Measurements from ENCODE around the gene TNIP1.

TNIP1 gene

DNA sequence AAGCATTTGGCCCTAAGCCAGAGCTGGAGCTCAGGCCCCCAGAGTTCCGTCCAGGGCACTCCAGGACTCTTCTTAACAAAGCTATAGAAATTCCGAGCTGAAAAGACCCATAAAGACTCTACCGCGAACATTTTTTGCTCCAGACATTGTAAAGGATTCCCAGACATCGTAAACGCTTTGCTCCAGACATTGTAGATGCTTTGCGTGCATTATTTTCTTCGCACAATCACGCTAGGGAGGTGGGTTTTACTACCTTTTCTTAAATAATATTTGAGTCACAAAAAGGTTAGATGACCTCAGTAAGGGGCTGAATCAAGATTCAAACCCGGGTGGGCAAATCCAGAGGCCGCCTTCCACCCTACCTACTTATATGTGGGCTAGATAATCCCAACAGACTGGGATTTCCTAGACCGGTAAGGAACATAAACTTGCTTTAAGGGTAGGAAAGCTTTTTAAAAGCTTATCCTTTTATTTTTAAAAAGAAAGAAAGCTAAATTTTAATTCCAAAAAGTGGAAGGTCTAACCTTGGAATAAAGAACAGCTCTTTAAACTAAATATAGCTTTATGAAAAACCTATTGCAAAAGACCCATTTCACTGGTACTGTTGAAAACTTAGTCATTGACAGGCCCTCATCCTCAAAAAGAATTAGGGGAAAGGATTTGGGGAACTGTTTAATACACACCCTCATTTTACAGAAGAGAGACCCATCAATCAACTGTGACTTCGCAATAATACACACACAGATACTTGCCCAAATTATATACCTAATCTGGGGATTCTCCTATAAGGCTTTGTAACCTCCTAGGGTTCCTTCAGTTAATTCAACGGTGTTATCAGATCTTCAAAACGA lies 822 bp upstream of the TNIP1 start:
- Mint-ChIP-seq H3K4me3 (peak overlapping the region; percentile 89 to 91), H3K9me3 (no peaks in the 10 kb centered on the region), H3K27ac (peak overlapping the region; percentile 66 to 92), H3K27me3 (no peaks in the 10 kb centered on the region), H3K4me1 (peaks cover 81% of the 10 kb centered on the region)
- DNase-seq (no peak), ATAC-seq (no peak)

DNA sequence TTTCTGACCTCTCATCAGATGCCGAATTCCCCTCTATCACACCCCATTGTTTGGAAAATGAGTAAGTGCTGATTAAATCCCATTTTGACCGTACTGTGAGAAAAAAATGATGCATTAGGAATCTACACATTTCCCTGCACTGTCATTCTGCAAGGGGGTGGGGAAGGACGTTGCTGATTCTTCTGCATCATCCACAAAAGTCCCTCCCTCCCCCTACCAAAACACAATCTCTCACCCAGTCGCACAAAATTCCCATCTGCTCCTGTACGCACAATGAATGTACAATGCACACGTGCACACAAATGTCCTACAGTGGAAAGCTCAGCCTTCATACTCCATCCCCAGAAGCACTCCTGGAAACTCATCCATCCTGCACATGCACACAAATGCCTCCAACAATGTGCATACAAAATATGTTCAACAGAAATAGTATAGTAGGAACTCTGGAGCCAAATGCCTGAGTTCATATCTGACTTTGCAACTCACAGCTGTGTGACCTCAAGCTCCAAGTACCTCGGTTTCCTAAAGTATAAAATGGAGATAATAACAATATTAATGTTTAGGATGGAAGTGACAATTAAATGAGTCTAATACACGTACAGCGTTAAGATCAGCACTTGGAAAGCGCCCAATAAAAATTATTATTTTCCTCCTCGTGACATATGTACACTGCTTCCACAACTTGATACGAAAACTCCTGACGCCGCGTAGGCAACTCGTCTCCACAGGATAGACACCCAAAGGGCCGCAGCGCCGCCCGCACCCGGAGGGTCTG lies 809 bp downstream of the TNIP1 start:
- Mint-ChIP-seq H3K4me1 (peaks cover 81% of the 10 kb centered on the region), H3K27ac (peak overlapping the region; percentile 52 to 60), H3K27me3 (no peaks in the 10 kb centered on the region), H3K9me3 (no peaks in the 10 kb centered on the region), H3K4me3 (peak overlapping the region; percentile 89 to 91)
- no peak for DNase-seq
- ATAC-seq, result no peak

DNA sequence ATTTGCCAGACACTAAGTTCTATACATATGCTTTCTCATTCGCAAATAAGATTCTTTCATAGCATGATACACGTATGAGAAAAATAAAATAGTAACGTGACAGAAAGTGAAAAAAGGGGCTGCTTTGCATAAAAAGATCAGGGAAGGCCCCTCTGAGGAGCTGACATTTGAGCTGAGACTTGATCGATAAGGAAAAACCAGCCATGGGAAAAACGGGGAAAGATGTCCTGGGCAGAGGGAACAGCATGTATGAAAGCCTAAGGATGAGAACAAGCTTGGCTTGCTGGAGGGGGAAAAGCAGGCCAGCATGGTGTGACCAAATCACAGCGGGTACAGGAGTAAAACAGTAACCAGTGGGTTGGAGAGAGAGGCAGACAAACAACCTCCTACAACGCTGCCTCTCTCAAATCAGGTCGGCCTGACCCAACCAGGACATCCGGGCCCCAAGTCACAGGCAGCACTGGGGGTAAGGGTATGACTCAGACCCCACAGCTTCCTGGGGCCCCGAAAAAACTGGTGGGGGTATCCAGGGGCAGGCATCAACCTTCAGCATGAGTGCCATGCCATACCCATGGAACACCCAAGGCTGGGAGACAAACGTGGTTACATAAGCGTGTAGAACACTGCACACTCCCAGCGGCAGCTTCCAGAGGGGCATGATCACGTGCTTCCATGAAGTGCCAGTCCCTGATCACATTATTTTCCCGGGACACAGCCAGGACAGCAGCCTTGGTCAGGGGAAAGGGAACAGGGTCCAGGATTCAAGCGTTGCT lies 2.2 kb downstream of the TNIP1 start:
- peak overlapping the region; percentile 89 to 91 for H3K4me3 Mint-ChIP-seq
- ATAC-seq (peak; percentile 76), DNase-seq (peak; percentile 75 to 87)
- no peaks in the 10 kb centered on the region for H3K9me3 Mint-ChIP-seq
- H3K4me1 Mint-ChIP-seq, result peaks cover 77% of the 10 kb centered on the region
- H3K27ac Mint-ChIP-seq, result peak overlapping the region; percentile 9 to 85
- no peaks in the 10 kb centered on the region for H3K27me3 Mint-ChIP-seq

DNA sequence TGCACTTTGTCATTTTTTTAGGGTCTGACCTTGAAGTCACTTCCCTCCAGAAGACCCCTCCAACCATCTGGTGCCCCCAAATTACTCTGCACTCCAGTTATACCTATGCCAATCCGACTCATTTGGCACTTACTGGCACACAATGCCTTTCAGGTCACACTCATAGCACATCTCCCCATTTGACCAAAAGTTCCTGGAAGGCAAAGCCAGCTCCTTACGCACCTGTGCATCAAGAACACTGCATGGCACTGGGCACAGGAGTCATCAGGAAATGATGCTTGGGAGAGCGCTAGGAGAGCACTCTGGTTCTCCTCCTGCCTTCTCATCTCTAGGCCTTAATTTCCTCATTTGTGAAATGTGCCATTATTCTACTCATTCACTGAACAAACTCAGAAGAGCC lies 2.9 kb downstream of the TNIP1 start:
- Mint-ChIP-seq H3K27ac (peak overlapping the region; percentile 9 to 85), H3K27me3 (no peaks in the 10 kb centered on the region), H3K4me3 (peak overlapping the region; percentile 89 to 91), H3K4me1 (peaks cover 77% of the 10 kb centered on the region), H3K9me3 (no peaks in the 10 kb centered on the region)
- ATAC-seq (no peak), DNase-seq (no peak)

DNA sequence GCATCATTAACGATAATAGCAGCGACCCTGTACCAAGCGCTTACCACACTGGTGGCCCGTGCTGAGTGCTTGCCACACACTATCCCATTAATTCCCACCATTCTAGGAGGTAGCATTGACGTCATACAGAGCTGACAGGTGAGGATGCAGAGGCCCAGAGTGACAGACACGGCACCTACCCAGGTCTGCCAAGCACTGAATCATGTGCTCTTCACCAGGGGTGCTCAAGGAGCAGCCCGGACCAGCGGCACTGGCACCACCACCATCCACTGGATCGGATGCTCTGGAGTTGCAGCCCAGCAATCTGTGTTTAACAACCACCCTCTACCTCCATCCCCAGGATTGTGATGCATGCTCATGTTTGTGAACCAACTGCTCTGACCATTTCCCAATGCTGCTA lies 3.4 kb downstream of the TNIP1 start:
- Mint-ChIP-seq H3K9me3 (no peaks in the 10 kb centered on the region), H3K27ac (peak overlapping the region in 1 of 2 donors; percentile 31), H3K4me1 (peaks cover 77% of the 10 kb centered on the region), H3K27me3 (no peaks in the 10 kb centered on the region), H3K4me3 (peak overlapping the region; percentile 89 to 91)
- ATAC-seq (no peak), DNase-seq (no peak)

DNA sequence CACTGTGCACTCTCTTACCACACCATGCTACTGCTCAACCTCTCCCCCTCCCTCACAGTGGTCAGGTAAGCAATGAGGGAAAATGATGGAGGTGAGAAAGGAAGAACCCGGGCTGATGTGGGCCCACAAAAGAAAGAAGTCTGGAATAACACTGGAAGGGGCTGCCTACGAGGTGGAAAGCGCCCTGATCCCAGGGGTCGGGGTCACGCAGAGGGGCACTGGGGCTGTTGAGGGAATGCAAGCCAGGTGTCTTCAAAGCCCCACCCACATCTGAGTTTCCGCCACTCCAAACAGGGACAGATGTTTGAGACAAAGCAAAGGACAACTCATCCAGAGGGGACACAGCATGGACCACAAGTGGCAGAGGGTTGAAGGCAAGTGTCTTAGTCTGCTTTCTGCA lies 4.2 kb downstream of the TNIP1 start:
- Mint-ChIP-seq H3K27ac (peak overlapping the region; percentile 84), H3K4me3 (peak overlapping the region; percentile 89 to 91)

DNA sequence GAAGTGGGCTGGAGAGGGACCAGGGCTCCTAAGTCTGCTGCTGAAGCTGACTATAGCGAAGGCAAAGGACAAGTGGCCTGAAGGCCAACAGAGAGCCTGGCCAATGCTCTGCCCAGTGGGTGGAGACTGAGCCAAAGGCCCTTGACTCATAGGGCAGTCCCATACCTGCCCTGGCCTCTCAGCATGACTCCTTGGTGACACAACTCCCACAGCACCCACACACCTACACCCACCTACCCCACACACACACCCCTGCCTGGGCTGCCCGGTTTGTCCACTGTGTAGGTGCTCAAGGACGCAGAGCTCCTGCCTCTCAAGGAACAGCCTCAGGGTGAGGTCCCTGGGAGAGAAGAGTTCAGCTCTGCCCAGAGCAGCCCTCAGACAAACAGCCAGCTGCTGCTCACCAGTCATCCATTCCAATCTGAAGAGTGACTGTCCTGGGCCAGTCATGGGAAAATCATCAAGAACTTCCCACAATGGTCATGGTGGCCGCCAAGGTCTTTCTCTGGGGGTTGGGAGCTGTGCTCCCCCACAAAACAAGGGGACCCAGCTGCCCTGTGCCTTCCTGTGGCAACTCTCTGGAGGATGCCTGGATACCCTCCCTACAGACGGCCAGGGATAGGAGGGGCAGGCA lies 5.0 kb downstream of the TNIP1 start:
- H3K27ac Mint-ChIP-seq, result peak overlapping the region; percentile 84
- no peaks in the 10 kb centered on the region for H3K9me3 Mint-ChIP-seq
- no peak for DNase-seq
- peaks cover 89% of the 10 kb centered on the region for H3K4me1 Mint-ChIP-seq
- ATAC-seq, result no peak
- no peaks in the 10 kb centered on the region for H3K27me3 Mint-ChIP-seq
- H3K4me3 Mint-ChIP-seq, result peak overlapping the region; percentile 66 to 89

More for the DNA sequence above, 4.2 kb downstream of the TNIP1 start:
- no peaks in the 10 kb centered on the region for H3K9me3 Mint-ChIP-seq
- no peak for DNase-seq
- peaks cover 81% of the 10 kb centered on the region for H3K4me1 Mint-ChIP-seq
- no peaks in the 10 kb centered on the region for H3K27me3 Mint-ChIP-seq
- no peak for ATAC-seq

DNA sequence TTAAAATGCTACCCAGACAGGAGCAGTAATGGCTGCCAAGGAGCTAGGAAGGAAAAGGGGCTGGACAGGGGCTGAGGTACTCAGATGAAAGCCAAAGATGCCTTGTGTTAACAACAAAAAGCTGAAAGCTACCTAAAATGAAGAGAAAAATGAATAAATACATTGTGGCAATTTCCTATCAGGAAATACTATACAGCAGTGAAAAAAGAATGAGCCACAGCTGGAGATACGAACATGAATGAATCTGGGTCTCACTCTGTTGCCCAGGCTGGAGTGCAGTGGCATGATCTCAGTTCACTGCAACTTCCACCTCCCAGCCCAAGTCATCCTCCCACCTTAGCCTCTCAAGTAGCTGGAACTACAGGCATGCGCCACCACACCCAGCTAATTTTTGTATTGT lies 6.3 kb downstream of the TNIP1 start:
- no peak for DNase-seq
- Mint-ChIP-seq H3K4me1 (peaks cover 95% of the 10 kb centered on the region), H3K9me3 (no peaks in the 10 kb centered on the region), H3K27ac (no peak overlapping the region), H3K27me3 (no peaks in the 10 kb centered on the region), H3K4me3 (no peak overlapping the region)
- ATAC-seq, result no peak

DNA sequence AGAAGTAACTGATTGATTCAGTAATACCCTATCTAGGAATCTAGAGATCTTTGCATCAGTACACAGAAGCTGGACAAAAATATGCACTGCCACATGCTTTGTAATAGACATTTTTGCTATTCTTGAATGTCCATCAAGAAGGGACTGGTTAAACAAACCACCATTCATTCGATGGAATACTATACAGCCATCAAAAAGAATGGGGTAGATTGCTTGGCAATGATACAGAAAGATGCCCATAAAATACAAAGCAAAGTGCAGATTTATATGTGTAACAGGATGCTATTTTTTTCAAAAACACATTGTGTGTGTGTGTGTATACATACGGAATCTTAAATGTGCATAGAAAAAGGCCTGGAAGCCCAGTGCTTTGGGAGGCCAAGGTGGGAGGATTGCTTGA lies 7.6 kb downstream of the TNIP1 start:
- Mint-ChIP-seq H3K9me3 (no peaks in the 10 kb centered on the region), H3K4me1 (peaks cover 95% of the 10 kb centered on the region), H3K27me3 (no peaks in the 10 kb centered on the region), H3K27ac (no peak overlapping the region), H3K4me3 (no peak overlapping the region)
- no peak for ATAC-seq
- no peak for DNase-seq

DNA sequence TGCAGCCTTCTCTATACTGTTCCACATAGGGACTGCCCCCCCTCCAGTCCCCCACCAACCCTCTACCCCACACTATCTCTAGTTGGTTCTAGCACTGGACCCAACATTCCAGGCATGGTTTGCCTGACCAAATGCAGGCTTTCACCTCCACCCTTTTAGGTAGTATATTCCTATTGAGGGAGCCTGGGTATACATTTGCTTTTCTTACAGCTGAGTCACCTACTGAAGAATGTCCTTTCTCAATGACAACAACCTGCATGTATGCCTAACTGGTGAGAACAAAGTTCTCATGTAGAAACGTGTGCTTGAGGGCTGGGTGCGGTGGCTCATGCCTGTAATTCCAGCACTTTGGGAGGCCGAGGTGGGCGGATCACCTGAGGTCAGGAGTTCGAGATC lies 8.2 kb downstream of the TNIP1 start:
- Mint-ChIP-seq H3K9me3 (no peaks in the 10 kb centered on the region), H3K27ac (peak overlapping the region in 1 of 2 donors; percentile 95), H3K4me3 (no peak overlapping the region), H3K27me3 (no peaks in the 10 kb centered on the region), H3K4me1 (peaks cover 95% of the 10 kb centered on the region)
- DNase-seq, result no peak
- no peak for ATAC-seq

DNA sequence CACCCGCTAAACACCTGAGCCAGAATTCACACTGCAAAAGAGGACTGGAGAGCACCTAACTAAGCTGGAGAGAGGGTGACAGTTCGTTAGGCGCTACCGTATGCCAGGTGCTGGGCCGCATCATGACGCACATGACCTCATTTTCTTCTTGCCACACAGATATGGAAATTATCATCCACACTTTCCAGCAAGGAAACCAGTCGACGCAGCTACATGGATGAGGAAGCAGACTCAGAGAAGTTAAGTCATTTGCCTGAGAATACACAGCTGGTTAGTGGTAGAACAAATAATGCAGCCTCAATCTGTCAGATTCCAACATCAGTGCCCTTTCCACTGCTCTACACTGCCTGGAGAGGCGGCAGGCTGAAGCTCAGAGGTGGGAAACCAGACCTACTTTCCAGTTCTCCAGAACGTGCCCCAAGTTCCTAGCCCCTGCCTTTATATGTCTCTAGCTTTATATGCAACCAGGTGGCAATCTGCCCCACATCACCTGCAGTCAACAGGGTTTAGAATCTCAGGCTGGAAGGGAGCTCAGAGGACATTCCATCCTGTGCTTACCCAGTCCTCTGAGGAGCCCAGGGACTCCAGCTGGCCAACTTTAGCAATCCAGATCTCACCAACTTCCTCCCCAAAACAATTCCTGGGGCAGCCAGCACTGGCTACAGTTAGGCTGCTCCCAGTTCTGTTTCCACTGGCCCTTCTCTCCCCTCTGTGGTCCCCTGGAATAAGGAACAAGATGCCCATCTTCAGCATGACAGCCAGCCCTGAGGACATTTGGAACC lies 8.8 kb downstream of the TNIP1 start:
- H3K4me1 Mint-ChIP-seq, result peaks cover 95% of the 10 kb centered on the region
- no peaks in the 10 kb centered on the region for H3K27me3 Mint-ChIP-seq
- DNase-seq (no peak), ATAC-seq (no peak)
- no peaks in the 10 kb centered on the region for H3K9me3 Mint-ChIP-seq
- peak overlapping the region; percentile 89 to 95 for H3K27ac Mint-ChIP-seq
- no peak overlapping the region for H3K4me3 Mint-ChIP-seq

DNA sequence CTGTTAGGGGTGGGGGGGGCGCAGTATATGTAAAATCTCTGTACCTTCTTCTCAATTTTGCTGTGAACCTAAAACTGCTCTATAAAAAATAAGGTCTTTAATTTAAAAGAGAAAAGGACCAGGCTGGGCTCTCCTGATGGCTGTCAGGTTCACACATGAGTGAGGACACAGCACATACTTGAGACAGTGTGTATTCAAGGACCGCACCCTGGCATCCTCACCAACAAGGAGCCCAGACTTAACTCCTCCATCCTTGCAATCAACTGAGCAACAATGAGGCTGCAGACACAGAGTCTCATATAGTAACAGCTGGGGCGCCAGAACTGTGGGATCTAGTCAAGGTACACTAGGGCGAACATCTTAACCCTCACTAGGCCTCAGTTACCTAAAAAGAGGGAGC lies 9.8 kb downstream of the TNIP1 start:
- no peak for ATAC-seq
- no peaks in the 10 kb centered on the region for H3K9me3 Mint-ChIP-seq
- H3K4me3 Mint-ChIP-seq, result no peak overlapping the region
- H3K4me1 Mint-ChIP-seq, result peaks cover 95% of the 10 kb centered on the region
- no peaks in the 10 kb centered on the region for H3K27me3 Mint-ChIP-seq
- no peak overlapping the region for H3K27ac Mint-ChIP-seq
- no peak for DNase-seq

DNA sequence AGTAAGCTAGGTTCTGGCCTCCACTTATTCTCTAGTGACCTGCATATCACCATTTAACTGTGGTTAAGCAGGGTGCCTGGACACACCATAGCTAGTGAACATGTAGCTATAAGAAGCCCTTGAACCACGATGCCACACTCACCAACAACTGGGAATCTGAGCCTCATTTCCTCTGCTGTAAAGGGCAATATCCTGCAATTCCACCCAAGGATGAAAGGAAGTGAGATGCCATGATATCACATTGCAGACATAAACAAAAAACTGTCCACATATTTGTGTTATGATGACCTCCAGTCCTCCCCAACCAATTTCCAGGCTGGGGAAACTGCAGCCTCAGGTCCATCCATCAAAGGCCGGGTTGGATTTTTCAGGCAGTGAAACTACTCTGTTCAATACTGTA lies 10.4 kb downstream of the TNIP1 start:
- peaks cover 95% of the 10 kb centered on the region for H3K4me1 Mint-ChIP-seq
- ATAC-seq, result no peak
- no peak for DNase-seq
- H3K9me3 Mint-ChIP-seq, result no peaks in the 10 kb centered on the region
- peak overlapping the region in 1 of 2 donors; percentile 28 for H3K4me3 Mint-ChIP-seq
- H3K27ac Mint-ChIP-seq, result peak overlapping the region in 1 of 2 donors; percentile 26
- no peaks in the 10 kb centered on the region for H3K27me3 Mint-ChIP-seq

DNA sequence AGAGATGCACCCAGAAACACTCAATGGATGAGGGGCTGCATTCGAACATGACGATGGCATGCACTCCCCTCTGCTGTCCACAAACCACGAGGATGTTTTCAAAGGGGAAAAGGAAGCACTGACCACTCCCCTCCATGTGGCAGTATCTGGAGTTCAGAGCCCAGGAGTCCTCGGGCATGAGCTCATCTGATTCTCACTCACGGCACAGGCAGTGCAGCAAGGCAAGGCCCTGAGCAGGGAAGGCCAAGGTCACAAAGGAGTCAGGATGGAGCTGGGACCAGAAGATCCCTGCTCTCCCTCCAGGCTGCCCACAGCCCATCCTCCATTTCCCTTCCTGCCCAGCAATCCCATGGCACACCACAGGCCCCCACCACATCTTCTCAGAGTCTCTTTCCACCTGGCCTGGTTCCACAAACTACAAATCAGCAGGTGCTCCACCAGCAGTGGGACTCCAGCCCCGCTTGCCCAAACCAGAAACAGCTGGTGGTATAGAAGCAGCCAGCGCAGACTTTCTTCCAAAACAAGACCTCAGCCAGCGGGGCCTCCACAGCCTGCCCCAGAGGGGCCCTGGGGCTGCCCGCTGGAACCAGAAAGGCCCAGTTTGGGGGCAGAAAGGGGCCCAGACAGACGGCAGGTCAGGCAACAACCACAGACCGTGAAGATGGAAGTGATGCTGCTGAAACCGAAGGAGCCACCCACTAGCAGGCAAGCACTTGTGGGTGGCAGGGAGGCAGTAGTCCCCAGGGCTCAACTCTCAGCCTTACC lies 12.2 kb downstream of the TNIP1 start:
- H3K4me3 Mint-ChIP-seq, result peak overlapping the region; percentile 66 to 69
- H3K27ac Mint-ChIP-seq, result peak overlapping the region; percentile 60 to 92
- H3K27me3 Mint-ChIP-seq, result no peaks in the 10 kb centered on the region
- no peaks in the 10 kb centered on the region for H3K9me3 Mint-ChIP-seq
- peak; percentile 66 to 88 for DNase-seq
- H3K4me1 Mint-ChIP-seq, result peaks cover 100% of the 10 kb centered on the region
- peak; percentile 95 for ATAC-seq
